Measurements from ENCODE around the gene ASAP2. TPM values are rescaled to one million over a fixed set of nuclear protein-coding genes. Genes with fewer than 3 reads are reported as not detected.

ASAP2 gene
- polyA plus RNA-seq, 1 donor (not counting 4 experiments of a cell fraction or from before 2014, with no cell fraction given), result 54.2 TPM

GRCh38 chr2:9174771-9175437 is 31.7 kb upstream of the ASAP2 start:
- Histone ChIP-seq H3K27ac (ENCODE audit: control insufficient read depth, insufficient read depth, low read length) (no peak overlapping the region), H3K9ac (ENCODE audit: control insufficient read depth, extremely low read depth, insufficient read depth, low read length) (no peak overlapping the region), H3K9me1 (ENCODE audit: control insufficient read depth, extremely low read depth, insufficient read depth, low read length) (peaks cover 5% of the 10 kb centered on the region), H3K4me1 (ENCODE audit: control insufficient read depth, extremely low read depth, insufficient read depth, low read length) (peaks cover 44% of the 10 kb centered on the region), H3K79me2 (ENCODE audit: control insufficient read depth, insufficient read depth, low read length) (no peaks in the 10 kb centered on the region), H2AFZ (ENCODE audit: control insufficient read depth, low read length) (no peak overlapping the region), H3K36me3 (ENCODE audit: control insufficient read depth in 2 of 2, extremely low read depth in 1 of 2, insufficient read depth in 2 of 2, low read length in 2 of 2) (no peaks in the 10 kb centered on the region), H3K9me3 (ENCODE audit: control insufficient read depth, low read depth, low read length) (no peaks in the 10 kb centered on the region), H4K20me1 (ENCODE audit: control insufficient read depth, extremely low read depth, insufficient read depth, low read length) (no peaks in the 10 kb centered on the region), H3K4me3 (ENCODE audit: control insufficient read depth in 2 of 3, extremely low read depth in 1 of 3, insufficient read depth in 2 of 3, low read depth in 1 of 3, low read length in 3 of 3) (no peak overlapping the region), H3K4me2 (ENCODE audit: control insufficient read depth, extremely low read depth, insufficient read depth, low read depth, low read length) (no peak overlapping the region), H3K27me3 (ENCODE audit: control insufficient read depth, extremely low read depth, insufficient read depth, low read length) (no peaks in the 10 kb centered on the region)
- DNase-seq (ENCODE audit: low read depth, low spot score) (no peak), FAIRE-seq (no peak)
- TF ChIP-seq, protein P1, sequence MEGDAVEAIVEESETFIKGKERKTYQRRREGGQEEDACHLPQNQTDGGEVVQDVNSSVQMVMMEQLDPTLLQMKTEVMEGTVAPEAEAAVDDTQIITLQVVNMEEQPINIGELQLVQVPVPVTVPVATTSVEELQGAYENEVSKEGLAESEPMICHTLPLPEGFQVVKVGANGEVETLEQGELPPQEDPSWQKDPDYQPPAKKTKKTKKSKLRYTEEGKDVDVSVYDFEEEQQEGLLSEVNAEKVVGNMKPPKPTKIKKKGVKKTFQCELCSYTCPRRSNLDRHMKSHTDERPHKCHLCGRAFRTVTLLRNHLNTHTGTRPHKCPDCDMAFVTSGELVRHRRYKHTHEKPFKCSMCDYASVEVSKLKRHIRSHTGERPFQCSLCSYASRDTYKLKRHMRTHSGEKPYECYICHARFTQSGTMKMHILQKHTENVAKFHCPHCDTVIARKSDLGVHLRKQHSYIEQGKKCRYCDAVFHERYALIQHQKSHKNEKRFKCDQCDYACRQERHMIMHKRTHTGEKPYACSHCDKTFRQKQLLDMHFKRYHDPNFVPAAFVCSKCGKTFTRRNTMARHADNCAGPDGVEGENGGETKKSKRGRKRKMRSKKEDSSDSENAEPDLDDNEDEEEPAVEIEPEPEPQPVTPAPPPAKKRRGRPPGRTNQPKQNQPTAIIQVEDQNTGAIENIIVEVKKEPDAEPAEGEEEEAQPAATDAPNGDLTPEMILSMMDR (optimal IDR thresholded peaks at IDR 0.05 in 1 of 3, IDR thresholded peaks at IDR 0.05 in 1 of 3, conservative IDR thresholded peaks at IDR 0.05 in 1 of 3; ENCODE audit: extremely low read depth in 1 of 3, insufficient read depth in 2 of 3, low read length in 3 of 3), result no peak
- no peak for TF ChIP-seq EZH2 (IDR thresholded peaks at IDR 0.05; ENCODE audit: low read length)
- dilution Hi-C loops (cut with MboI; ENCODE audit: extremely low pct_ligation_motif_present, low sequenced_read_pairs), result no loop called here

DNA sequence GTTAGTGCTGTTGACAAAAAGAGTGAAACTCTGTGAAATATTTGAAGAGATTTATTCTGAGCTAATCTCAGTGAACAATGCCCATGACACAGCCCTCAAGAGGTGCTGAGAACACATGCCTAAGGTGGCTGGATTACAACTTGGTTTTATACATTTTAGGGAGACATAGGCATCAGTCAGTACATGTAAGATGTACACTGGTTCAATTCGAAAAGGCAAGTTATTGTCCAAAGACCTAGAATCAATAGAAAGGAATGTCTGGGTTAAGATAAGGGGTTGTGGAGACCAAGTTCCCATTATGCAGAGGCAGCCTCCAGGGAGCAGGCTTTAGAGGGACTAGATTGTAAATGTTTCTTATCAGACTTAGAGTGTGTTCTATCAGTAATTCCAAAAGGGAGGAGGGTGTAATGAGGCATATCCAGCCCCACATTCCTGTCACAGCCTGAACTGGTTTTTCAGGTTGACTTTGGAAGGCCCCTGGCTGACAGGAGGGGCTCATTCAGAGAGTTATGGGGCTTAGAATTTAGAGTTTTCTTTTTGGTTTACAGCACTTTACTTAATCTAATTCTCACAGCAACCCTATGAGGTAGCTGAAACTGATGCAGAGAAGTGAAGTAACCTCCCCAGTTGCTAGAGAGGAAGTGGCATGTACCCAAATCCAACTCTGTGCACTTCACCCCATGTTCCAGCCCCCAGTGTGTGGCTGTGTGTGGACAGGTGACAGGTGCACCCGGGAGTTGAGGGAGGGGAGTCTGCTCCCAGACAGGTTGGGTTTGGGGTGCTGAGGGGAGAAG is 28.3 kb upstream of the ASAP2 start:
- no peaks in the 10 kb centered on the region for H3K36me3 ChIP-seq (ENCODE audit: control insufficient read depth in 2 of 2, extremely low read depth in 1 of 2, insufficient read depth in 2 of 2, low read length in 2 of 2)
- no peaks in the 10 kb centered on the region for H3K27me3 ChIP-seq (ENCODE audit: control insufficient read depth, extremely low read depth, insufficient read depth, low read length)
- H3K27ac ChIP-seq (ENCODE audit: control insufficient read depth, insufficient read depth, low read length), result peak overlapping the region; percentile 99
- dilution Hi-C loops (cut with MboI; ENCODE audit: extremely low pct_ligation_motif_present, low sequenced_read_pairs), result no loop called here
- H4K20me1 ChIP-seq (ENCODE audit: control insufficient read depth, extremely low read depth, insufficient read depth, low read length), result no peaks in the 10 kb centered on the region
- H2AFZ ChIP-seq (ENCODE audit: control insufficient read depth, low read length), result peak overlapping the region; percentile 38
- peak overlapping the region; percentile 88 for H3K9ac ChIP-seq (ENCODE audit: control insufficient read depth, extremely low read depth, insufficient read depth, low read length)
- FAIRE-seq (no peak), DNase-seq (ENCODE audit: low read depth, low spot score) (no peak)
- H3K4me1 ChIP-seq (ENCODE audit: control insufficient read depth, extremely low read depth, insufficient read depth, low read length), result peaks cover 41% of the 10 kb centered on the region
- peak overlapping the region; percentile 83 for H3K4me2 ChIP-seq (ENCODE audit: control insufficient read depth, extremely low read depth, insufficient read depth, low read depth, low read length)
- H3K4me3 ChIP-seq (ENCODE audit: control insufficient read depth in 2 of 3, extremely low read depth in 1 of 3, insufficient read depth in 2 of 3, low read depth in 1 of 3, low read length in 3 of 3), result peak overlapping the region in 2 of 3 experiments; percentile 3 to 40
- H3K9me1 ChIP-seq (ENCODE audit: control insufficient read depth, extremely low read depth, insufficient read depth, low read length), result no peaks in the 10 kb centered on the region
- no peaks in the 10 kb centered on the region for H3K9me3 ChIP-seq (ENCODE audit: control insufficient read depth, low read depth, low read length)
- no peaks in the 10 kb centered on the region for H3K79me2 ChIP-seq (ENCODE audit: control insufficient read depth, insufficient read depth, low read length)
- TF ChIP-seq, protein P1 (optimal IDR thresholded peaks at IDR 0.05 in 1 of 3, IDR thresholded peaks at IDR 0.05 in 1 of 3, conservative IDR thresholded peaks at IDR 0.05 in 1 of 3; ENCODE audit: extremely low read depth in 1 of 3, insufficient read depth in 2 of 3, low read length in 3 of 3), result no peak
- no peak for TF ChIP-seq EZH2 (IDR thresholded peaks at IDR 0.05; ENCODE audit: low read length)
